Astrocyte of the spinal cord (primary cell): ENCODE data around the gene NHLRC4.

ENCODE experiments used
- DNase-seq: peaks from one replicate; pipeline ENCODE4 v3.0.0; 2011; ENCODE audit warnings: low read depth, low spot score
- H3K4me3 ChIP-seq: 2 replicates; pipeline ENCODE4 v1.5.1; 2011; ENCODE audit warnings: low read depth, mild to moderate bottlenecking, low read length, moderate library complexity
- CTCF ChIP-seq: IDR thresholded peaks from 2 replicates; pipeline ENCODE4 v1.5.1; 2012; ENCODE audit warnings: low read depth, mild to moderate bottlenecking, low read length, inconsistent platforms
- in situ Hi-C: cut with HindIII; loops from 2 replicates; pipeline ENCODE4 v1.10.0; 2017; ENCODE audit warnings: low sequenced_read_pairs

Gene NHLRC4

GRCh38 chr16:586047-586644 lies 19.3 kb downstream of the NHLRC4 start:
- in situ Hi-C loops = no loop called here
- no peak for DNase-seq
- no peak overlapping the region for H3K4me3 ChIP-seq
- TF ChIP-seq CTCF = no peak

- no peak for DNase-seq
- in situ Hi-C loops = no loop called here
These were observed 20.1 kb downstream of the NHLRC4 start for GRCh38 chr16:586645-587590.

GRCh38 chr16:588639-588888 lies 21.8 kb downstream of the NHLRC4 start:
- H3K4me3 ChIP-seq = peak overlapping the region; percentile 72
- no peak for TF ChIP-seq CTCF
- DNase-seq = peak; percentile 65
- in situ Hi-C loops = no loop called here

More at GRCh38 chr16:586645-587590, 20.1 kb downstream of the NHLRC4 start:
- no peak for TF ChIP-seq CTCF
- H3K4me3 ChIP-seq = no peak overlapping the region

- in situ Hi-C loops = no loop called here
- H3K4me3 ChIP-seq = peak overlapping the region; percentile 72
- DNase-seq = peak; percentile 97
- no peak for TF ChIP-seq CTCF
These were observed 22.3 kb downstream of the NHLRC4 start for GRCh38 chr16:588889-589657.

- no peak for TF ChIP-seq CTCF
These were observed 22.9 kb downstream of the NHLRC4 start, which contains the start of gene RAB40C for GRCh38 chr16:589658-590187. TSS of gene RAB40C (plus strand) at chr16:590066. CDS start at chr16:590292, 226 bp downstream.

GRCh38 chr16:590188-590814 lies 23.5 kb downstream of the NHLRC4 start:
- H3K4me3 ChIP-seq = peak overlapping the region; percentile 81
- TF ChIP-seq CTCF = no peak
- DNase-seq = peak; percentile 41
- in situ Hi-C loops = no loop called here

More at GRCh38 chr16:589658-590187, 22.9 kb downstream of the NHLRC4 start, which contains the start of gene RAB40C:
- in situ Hi-C loops = no loop called here
- DNase-seq = peak; percentile 99
- peak within 1 kb of the TSS; percentile 81 for H3K4me3 ChIP-seq
